ENCODE measurements around the gene EFNB2. TPM values are rescaled to one million over a fixed set of nuclear protein-coding genes. Genes with fewer than 3 reads are reported as not detected.
A peak's percentile ranks its signal among the peaks of the same experiment; 100 is the strongest.

EFNB2 gene
- total RNA-seq, 4 donors from 2014 or later, result 8.8 to 65.3 (median 22.7) TPM

- H3K36me3 ChIP-seq, result no peaks in the 10 kb centered on the region
- no peak overlapping the region for H3K27ac ChIP-seq
- no peak overlapping the region for H3K4me3 ChIP-seq
- no peaks in the 10 kb centered on the region for H3K4me1 ChIP-seq
- peak; percentile 45 to 73 for DNase-seq
- intact Hi-C loops (cut with DNase I; ENCODE audit: low total_unique reads), result no loop called here
- no peaks in the 10 kb centered on the region for H3K27me3 ChIP-seq
- H3K9me3 ChIP-seq, result no peaks in the 10 kb centered on the region
- TF ChIP-seq POLR2A (IDR thresholded peaks at IDR 0.05), result no peak
- TF ChIP-seq CTCF (IDR thresholded peaks at IDR 0.05), result no peak
Measured at GRCh38 chr13:106570299-106570852, 34.9 kb upstream of the EFNB2 start.

- intact Hi-C loops (cut with DNase I; ENCODE audit: low total_unique reads), result no loop called here
- Histone ChIP-seq H3K4me3 (no peak overlapping the region), H3K27ac (no peak overlapping the region), H3K4me1 (no peaks in the 10 kb centered on the region), H3K9me3 (no peaks in the 10 kb centered on the region), H3K27me3 (no peaks in the 10 kb centered on the region), H3K36me3 (no peaks in the 10 kb centered on the region)
- no peak for TF ChIP-seq CTCF (IDR thresholded peaks at IDR 0.05)
- no peak for TF ChIP-seq POLR2A (IDR thresholded peaks at IDR 0.05)
- DNase-seq, result no peak
Measured at GRCh38 chr13:106569233-106570095, 34.0 kb upstream of the EFNB2 start.

GRCh38 chr13:106568299-106569003 lies 33.0 kb upstream of the EFNB2 start:
- Histone ChIP-seq H3K36me3 (no peaks in the 10 kb centered on the region), H3K27ac (peak overlapping the region; percentile 97 to 98), H3K9me3 (no peaks in the 10 kb centered on the region), H3K4me1 (peaks cover 0 to 5% of the 10 kb centered on the region in 2 donors), H3K27me3 (no peaks in the 10 kb centered on the region), H3K4me3 (peak overlapping the region; percentile 64 to 98)
- DNase-seq, result no peak
- intact Hi-C loops (cut with DNase I; ENCODE audit: low total_unique reads), result no loop called here
- TF ChIP-seq POLR2A (IDR thresholded peaks at IDR 0.05) (no peak), CTCF (IDR thresholded peaks at IDR 0.05) (no peak)

GRCh38 chr13:106567474-106568298 lies 32.2 kb upstream of the EFNB2 start, which contains the start of gene ARGLU1:
Gene ARGLU1, minus strand, starts transcription at chr13:106568137. Its CDS starts 218 bp downstream, at chr13:106567919.
- Histone ChIP-seq H3K27me3 (no peaks in the 10 kb centered on the region), H3K4me3 (peak within 1 kb of the TSS; percentile 64 to 98), H3K36me3 (no peaks in the 10 kb centered on the region), H3K27ac (peak within 1 kb of the TSS; percentile 97 to 98), H3K4me1 (peaks cover 0 to 5% of the 10 kb centered on the region in 2 donors), H3K9me3 (no peaks in the 10 kb centered on the region)
- peak; percentile 92 to 97 for DNase-seq
- intact Hi-C loops (cut with DNase I; ENCODE audit: low total_unique reads), result no loop called here
- TF ChIP-seq POLR2A (IDR thresholded peaks at IDR 0.05) (peak; percentile 97), CTCF (IDR thresholded peaks at IDR 0.05) (no peak)
